ENCODE data around the gene MAP3K5.

MAP3K5 gene

GRCh38 chr6:136640132-136640915, 152.0 kb downstream of the MAP3K5 start:
- DNase-seq: no peak

DNA sequence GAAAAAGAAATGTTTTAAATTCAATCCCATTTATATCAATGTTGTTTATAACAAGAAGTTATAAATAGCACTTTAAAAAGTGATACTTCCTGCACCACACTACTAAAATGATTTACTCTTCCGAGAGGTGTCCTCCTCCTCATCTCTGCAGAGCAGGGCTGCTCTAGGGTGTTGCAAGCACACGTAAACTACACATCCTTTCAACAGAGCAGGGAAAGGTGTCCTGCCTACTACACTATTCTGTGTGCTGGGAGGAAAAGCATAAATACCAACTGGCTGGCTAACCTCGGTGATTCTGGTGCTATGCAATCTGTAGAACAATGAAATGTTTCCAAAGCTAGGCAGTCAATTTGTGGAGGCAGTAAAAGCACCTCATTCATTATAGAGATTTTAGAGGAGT, 152.6 kb downstream of the MAP3K5 start:
- no peak for DNase-seq

DNA sequence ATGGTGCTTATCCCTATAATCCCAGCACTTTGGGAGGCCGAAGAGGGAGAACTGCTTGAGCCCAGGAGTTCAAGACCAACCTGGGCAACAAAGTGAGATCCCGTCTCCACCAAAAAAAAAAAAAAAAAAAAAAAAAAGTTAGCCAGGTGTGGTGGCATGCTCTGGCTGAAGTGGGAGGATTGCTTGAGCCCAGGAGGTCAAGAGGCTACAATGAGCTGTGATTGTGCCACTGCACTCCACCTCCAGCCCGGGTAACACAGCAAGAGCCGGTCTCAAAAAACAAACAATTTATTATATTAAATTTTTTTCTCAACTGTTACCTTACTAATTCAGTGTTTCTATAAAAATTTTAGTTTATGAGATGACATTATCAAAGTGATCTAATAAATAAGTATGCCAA, 156.7 kb downstream of the MAP3K5 start:
- DNase-seq: no peak

- no peak for DNase-seq
Measured at GRCh38 chr6:136633355-136633754, 158.9 kb downstream of the MAP3K5 start.

DNA sequence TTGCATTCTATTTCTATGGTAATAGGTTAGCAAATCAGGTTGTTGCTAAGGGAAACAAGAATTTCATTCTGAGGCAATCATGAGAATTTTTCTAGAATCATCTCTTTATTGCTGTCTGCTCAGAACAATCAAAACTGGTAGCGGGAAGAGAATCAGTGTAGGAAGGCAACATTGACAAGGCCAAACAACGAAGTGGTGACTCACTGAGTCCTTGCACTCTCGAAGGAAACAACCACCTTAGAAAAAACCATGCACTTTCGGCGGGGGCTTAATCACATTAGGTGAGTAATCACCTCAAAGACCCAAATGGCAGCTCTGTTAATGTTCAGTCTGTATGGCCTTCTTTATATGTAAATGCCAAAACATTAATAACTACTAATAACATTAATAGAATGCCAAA, 163.3 kb downstream of the MAP3K5 start:
- no peak for DNase-seq

GRCh38 chr6:136627191-136627590, 165.1 kb downstream of the MAP3K5 start:
- no peak for DNase-seq

GRCh38 chr6:136625293-136625692, 167.0 kb downstream of the MAP3K5 start:
- DNase-seq: no peak

DNA sequence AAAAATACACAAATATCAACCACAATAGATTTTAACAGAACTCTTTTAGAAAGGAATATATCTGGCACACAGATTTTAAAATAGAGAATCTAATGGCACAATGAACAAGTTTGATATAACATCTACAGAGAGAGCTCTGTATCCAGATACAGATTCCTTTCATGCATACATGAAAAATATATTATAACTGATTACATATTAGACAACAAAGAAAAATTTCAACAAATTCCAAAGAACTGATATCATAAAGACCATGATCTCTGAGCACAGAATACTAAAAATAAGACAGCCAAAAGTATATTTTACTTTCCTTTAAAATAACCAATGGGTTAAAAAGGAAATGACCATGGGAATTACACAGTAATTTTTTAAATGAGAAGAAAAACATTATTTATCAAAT, 167.9 kb downstream of the MAP3K5 start:
- DNase-seq: no peak

DNA sequence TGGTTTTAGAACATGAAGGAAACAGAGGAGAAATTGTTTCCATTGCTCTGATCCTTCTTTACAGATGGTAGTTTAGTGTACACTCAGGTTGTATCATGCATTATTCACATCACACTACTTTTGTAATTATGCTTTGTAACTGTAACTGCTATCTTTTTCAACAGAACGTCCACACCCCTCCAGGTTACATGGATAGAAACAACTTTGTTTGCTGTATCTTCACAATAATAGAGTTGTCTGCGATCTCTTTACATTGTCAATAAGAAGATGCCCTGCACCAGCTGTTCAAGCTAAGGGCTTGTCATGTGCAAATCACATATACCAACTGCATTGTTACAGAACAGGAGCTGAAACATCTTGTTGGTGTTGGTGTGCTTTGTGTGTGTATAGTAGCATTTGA, 174.2 kb downstream of the MAP3K5 start:
- no peak for DNase-seq

GRCh38 chr6:136616527-136616926, 175.8 kb downstream of the MAP3K5 start:
- DNase-seq: no peak

DNA sequence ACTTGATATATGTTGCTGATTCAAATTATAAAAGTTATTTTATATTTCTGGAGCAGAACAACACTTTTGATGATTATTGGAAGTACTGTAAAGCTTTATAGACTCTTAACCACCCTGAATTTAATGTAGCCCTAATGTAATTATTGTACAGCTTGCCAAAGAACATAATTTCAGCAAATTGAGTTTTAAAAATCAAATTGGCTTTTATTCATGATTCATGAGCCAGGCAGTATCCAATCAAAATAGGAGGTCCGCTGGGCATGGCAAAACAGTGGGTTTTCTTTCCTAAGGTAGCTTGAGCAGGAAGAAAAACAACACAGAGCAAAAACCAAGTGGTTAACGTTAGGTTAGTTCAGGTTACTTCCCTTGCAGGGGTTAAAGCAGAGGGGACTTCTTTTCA, 177.3 kb downstream of the MAP3K5 start:
- DNase-seq: no peak

DNA sequence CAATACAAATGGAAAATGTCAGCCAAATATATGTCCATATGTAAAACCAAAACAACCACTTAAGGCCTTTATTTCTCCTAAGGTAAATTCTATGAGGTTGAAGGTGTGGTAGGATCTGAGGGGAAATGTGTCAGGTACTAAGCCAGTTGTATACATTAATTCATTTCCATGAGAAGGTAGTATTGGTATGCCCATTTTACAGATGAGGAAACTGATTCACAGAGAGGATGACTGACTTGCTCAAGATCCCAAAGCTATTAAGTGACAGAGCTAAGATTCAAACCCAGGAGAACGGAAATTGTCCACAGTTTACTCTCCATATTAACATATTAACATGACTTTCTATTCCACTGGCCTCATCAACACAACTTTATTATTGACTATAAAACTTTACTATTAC, 177.9 kb downstream of the MAP3K5 start:
- no peak for DNase-seq

- no peak for DNase-seq
Measured at GRCh38 chr6:136613477-136613876, 178.8 kb downstream of the MAP3K5 start.

DNA sequence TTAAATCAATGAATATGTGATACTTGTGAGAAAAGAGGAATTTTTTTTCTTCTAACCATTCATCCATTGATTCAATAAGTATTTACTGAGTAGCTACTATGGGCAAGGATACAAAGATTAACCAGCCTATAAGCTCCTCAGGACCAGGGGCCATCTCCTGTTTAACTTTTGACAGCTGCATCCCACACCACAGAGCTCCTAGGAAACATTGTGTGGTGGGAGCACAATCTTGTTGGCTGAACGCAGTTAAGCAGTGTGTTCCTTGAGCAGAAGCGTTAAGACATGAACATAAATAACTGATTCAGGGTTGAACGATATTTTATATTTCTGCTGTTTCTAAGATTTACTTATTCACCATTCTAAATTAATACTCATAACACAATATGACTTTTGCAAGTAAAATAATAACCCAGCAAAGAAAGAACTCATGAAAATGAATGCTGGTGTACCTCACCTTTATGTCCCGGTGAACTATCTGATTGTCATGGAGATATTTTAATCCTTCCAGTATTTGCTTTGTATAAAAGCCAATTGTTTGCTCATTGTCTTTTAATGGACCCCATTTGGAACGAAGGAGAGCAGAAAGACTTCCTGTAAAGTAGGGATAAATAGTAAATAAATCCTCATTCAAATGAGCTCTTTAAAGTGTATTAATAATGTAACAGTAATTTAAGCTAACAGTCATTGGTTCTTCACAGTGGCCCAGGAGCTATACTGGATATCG, 179.4 kb downstream of the MAP3K5 start:
- DNase-seq: no peak

- no peak for DNase-seq
Measured at GRCh38 chr6:136611746-136612145, 180.5 kb downstream of the MAP3K5 start.

DNA sequence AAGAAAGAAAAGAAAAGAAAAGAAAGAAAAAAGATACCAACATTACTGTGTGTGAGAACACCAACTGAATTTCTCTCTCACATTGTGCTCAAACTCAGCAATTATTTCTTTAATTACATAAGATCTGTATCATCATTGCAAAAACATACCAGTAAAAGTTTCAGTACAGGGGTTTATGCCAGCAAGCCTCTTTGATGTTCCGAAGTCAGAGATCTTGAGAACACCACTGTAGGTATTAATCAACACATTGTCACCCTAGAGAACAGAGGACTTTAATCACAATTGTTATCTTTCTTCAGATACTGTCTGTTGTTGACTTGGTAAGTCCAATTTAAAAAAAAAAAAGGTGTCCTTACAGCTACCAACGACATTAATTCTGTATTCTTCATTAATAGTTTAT, 181.1 kb downstream of the MAP3K5 start:
- no peak for DNase-seq

DNA sequence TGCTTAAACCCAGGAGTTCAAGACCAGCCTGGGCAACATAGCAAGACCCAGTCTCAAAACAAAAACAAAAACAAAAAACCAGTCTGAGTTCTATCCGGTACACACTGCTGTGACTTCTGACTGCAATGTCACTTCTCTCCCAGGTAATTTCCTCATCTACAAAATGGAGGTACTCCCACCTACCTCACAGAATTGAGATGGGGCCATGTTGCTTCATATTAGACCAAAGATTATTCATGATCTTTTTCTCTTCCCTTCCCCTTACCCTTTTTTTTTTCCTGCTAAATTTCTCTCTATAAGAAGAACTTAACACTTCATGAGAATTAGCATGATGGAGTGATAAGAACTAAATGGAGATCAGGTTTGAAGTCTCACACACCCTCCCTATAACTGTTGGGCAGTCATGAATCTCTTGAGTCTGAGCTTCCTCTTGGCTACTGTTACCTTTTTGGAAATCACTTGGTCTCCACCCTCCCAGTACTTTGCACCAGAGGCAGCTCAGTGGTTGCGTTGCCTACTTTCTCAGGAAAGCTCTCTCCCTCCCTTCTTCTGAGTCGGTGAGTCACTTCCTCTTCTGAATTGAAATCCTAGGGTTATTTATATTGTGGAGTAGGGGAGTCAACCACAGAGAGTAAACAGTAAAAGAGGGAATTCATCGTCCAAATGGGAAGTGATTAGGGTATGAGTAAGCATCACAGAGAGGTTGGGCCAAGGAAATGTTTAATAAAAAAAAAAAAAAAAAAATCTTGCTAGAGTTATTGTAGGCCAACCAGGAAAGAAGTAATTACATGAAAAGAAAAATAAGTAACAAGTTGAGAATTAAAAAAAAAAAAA, 182.2 kb downstream of the MAP3K5 start:
- DNase-seq: peak; percentile 83

- DNase-seq: no peak
Measured at GRCh38 chr6:136608991-136609390, 183.3 kb downstream of the MAP3K5 start.

- peak; percentile 89 for DNase-seq
Measured at GRCh38 chr6:136607932-136608772, 184.1 kb downstream of the MAP3K5 start.

DNA sequence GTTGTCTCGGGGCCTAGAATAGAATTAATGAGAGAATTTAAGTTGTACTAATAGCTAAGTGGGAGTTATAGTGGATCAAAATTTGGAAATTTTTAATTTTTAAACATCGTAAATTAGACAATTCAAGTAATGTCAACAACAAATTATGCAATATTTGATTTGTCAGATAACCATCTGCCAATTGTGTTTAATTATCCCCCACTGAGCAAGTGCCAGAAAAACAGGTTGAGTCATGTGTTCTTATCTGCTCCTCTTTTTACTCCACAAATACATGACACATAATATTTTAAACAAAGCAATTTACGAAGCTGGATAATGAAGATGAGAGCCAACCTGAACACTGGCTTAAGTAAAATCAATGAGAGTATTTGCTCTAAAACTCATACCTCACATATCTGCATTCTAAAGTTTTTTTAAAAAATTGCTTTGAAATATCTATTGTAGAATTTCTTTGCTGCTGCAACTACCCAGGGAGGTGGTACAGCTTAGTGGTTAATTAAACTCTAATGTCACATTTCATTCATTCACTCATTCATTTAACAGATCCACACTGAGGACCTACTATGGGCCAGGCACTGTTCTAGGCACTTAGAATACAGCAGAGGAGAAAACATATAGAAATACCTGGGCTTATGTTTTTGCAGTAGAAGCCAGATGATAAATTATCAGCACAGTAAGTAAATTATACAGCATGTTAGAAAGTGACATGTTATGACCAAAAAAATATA, 184.9 kb downstream of the MAP3K5 start:
- no peak for DNase-seq

DNA sequence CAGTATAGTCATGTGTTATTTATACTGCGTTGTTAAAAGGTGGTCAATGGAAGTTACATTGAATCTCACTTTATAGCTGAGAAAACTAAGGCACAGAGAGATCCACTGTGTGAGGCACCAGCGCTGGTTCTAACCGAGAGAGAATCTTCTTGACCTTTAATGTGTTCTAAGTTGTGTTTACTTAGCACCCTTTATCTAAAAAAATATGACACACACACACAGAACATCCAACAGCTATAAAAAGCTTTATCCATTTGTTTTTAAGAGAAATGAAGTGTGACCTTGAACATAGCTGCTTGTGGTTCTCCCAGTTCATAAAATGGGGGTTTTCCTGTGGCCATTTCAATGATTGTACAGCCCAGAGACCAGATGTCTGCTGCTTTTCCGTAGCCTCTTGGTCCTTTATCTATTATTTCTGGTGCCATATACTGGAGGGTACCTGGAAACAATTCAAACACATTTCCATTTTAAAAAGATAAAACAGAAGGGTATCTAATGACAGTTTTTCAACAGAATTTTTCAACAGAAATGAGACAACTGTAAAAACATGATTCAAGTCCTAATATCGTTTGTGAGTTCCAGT, 187.3 kb downstream of the MAP3K5 start:
- no peak for DNase-seq

Data from islet precursor cell (in vitro differentiated cells).